Tibial nerve (tissue), 4 donors: ENCODE data around the gene SIVA1.

Experiments
- CTCF ChIP-seq, 5 experiments: fragments of 200-600 bp in 3 of 5; fragments of 450-650 bp in 2 of 5; sonication (generic) in 3 of 5; IDR thresholded peaks; one replicate each; pipeline ENCODE4 v1.5.1; 2016 to 2019; ENCODE audit warnings: antibody characterized with exemption in 5 of 5, mild to moderate bottlenecking in 3 of 5, moderate library complexity in 2 of 5
- EP300 ChIP-seq, 2 donors: sonication (generic); formaldehyde crosslinking; IDR thresholded peaks; one replicate each; pipeline ENCODE4 v1.6.1; 2017; ENCODE audit warnings: antibody characterized with exemption in 2 of 2, mild to moderate bottlenecking in 1 of 2
- POLR2A ChIP-seq, 2 donors: fragments of 450-650 bp; IDR thresholded peaks; one replicate each; pipeline ENCODE4 v1.6.1; 2017; ENCODE audit warnings: antibody characterized with exemption in 2 of 2, mild to moderate bottlenecking in 2 of 2, moderate library complexity in 2 of 2

- TF ChIP-seq CTCF (IDR thresholded peaks at IDR 0.05), result no peak
- no peak for TF ChIP-seq POLR2A (IDR thresholded peaks at IDR 0.05)
- TF ChIP-seq EP300 (IDR thresholded peaks at IDR 0.05), result no peak
Measured at GRCh38 chr14:104794993-104795780, 42.2 kb downstream of the SIVA1 start, which contains the start of gene AKT1.
